Measurements from ENCODE around the gene FOXK2. TPM values are rescaled to one million over a fixed set of nuclear protein-coding genes. Genes with fewer than 3 reads are reported as not detected.

Gene FOXK2
- total and polyA plus RNA-seq, 2 experiments from 2014 or later = 22.0 to 63.0 TPM

DNA sequence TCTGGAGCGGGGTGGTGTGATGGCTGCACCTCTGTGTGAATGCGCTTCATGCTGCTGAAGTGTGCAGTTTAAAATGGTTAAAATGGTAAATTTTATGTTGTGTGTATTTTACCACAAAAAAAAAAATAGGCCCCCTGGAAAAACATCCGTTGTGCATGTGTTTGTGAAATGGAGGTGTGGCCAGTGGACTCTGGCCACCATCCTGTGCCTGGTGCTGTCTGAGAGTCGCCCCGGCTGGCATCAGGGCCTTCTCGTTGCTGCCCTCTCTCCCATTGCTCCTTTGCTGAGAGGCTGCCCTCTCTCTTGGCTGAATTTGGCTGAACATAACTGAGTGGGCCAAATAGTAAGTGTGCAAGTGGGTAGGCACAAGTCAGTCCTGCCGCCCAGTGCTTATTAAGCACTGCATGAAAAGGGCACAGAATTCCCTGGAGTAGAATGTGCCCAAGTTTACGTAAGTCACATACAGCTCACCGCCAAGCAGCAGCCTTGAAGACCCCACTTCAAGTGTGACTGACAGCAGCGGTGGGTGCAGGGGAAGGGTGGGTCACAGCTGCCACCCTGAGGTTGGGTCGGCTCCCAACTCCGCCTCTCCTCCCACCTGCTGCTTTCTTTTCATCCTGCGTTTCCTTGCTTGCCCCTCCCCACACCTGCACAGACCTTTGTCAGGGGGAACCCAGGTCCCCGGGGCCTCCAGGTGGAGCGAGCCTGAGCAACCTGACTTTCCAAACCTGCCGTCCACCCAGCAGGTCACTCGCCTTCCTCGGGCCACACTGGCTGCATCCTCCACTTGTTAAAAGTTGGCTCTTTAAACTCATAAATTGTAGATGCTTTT lies 46.8 kb downstream of the FOXK2 start:
- peaks cover 24% of the 10 kb centered on the region for H3K4me1 ChIP-seq (ENCODE audit: low read depth)
- no peaks in the 10 kb centered on the region for H3K27me3 ChIP-seq
- peaks cover 15% of the 10 kb centered on the region for H3K36me3 ChIP-seq
- DNase-seq (ENCODE audit: low read depth in 1 of 2, low spot score in 1 of 2) = no peak
- H3K27ac ChIP-seq = peak overlapping the region; percentile 56
- H3K9me3 ChIP-seq (ENCODE audit: low read depth) = no peaks in the 10 kb centered on the region
- no peak overlapping the region for H3K4me3 ChIP-seq
- TF ChIP-seq, protein P1, sequence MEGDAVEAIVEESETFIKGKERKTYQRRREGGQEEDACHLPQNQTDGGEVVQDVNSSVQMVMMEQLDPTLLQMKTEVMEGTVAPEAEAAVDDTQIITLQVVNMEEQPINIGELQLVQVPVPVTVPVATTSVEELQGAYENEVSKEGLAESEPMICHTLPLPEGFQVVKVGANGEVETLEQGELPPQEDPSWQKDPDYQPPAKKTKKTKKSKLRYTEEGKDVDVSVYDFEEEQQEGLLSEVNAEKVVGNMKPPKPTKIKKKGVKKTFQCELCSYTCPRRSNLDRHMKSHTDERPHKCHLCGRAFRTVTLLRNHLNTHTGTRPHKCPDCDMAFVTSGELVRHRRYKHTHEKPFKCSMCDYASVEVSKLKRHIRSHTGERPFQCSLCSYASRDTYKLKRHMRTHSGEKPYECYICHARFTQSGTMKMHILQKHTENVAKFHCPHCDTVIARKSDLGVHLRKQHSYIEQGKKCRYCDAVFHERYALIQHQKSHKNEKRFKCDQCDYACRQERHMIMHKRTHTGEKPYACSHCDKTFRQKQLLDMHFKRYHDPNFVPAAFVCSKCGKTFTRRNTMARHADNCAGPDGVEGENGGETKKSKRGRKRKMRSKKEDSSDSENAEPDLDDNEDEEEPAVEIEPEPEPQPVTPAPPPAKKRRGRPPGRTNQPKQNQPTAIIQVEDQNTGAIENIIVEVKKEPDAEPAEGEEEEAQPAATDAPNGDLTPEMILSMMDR (IDR thresholded peaks at IDR 0.05; ENCODE audit: low read depth, low read length) = no peak

DNA sequence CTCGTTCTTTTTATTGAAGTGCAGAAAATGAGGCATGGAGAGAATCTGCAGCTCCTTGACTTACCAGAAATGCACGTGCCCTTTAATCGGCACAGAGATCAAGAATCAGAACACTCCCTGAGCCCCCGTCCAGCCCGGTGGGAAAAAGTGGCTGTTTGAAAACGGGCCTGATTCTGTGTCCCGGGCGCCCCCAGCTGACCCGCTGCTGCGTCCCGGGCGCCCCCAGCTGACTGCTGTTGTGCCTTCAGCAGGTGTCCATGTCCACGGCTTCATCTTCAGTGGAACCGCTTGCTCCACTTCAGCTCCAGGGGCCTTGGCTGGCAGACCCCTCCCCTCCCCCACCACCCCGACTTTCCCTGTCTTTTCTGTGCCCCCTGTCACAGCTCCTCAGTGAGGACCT lies 47.8 kb downstream of the FOXK2 start:
- no peak overlapping the region for H3K4me3 ChIP-seq
- DNase-seq (ENCODE audit: low read depth in 1 of 2, low spot score in 1 of 2) = no peak
- no peaks in the 10 kb centered on the region for H3K27me3 ChIP-seq
- no peak overlapping the region for H3K27ac ChIP-seq
- TF ChIP-seq, protein P1 (IDR thresholded peaks at IDR 0.05; ENCODE audit: low read depth, low read length) = no peak
- peaks cover 25% of the 10 kb centered on the region for H3K36me3 ChIP-seq
- H3K4me1 ChIP-seq (ENCODE audit: low read depth) = peaks cover 24% of the 10 kb centered on the region
- H3K9me3 ChIP-seq (ENCODE audit: low read depth) = no peaks in the 10 kb centered on the region

DNA sequence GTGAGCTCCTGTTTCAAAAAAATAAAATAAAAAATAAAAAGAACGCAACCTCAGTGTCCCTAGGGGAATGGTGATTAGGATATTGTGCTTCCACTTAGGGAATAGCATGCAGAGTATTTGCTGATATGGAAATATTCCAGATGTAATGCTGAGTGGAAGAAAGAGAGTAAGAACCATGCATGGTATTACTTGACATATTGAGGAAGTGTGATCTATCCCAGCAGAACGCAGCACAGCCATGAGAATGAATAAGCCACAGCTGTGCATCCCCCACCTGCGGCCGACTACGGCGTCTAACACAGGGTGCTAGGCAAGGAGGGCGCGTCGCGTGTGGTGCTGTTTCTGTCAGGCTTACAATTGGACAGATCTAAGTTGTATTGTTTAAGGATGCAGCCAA lies 49.5 kb downstream of the FOXK2 start:
- peak in 1 of 2 donors; percentile 67 for DNase-seq (ENCODE audit: low read depth in 1 of 2, low spot score in 1 of 2)
- peaks cover 35% of the 10 kb centered on the region for H3K36me3 ChIP-seq
- H3K9me3 ChIP-seq (ENCODE audit: low read depth) = no peaks in the 10 kb centered on the region
- H3K27me3 ChIP-seq = no peaks in the 10 kb centered on the region
- H3K4me3 ChIP-seq = no peak overlapping the region
- no peak overlapping the region for H3K27ac ChIP-seq
- peaks cover 24% of the 10 kb centered on the region for H3K4me1 ChIP-seq (ENCODE audit: low read depth)
- TF ChIP-seq, protein P1 (IDR thresholded peaks at IDR 0.05; ENCODE audit: low read depth, low read length) = no peak

DNA sequence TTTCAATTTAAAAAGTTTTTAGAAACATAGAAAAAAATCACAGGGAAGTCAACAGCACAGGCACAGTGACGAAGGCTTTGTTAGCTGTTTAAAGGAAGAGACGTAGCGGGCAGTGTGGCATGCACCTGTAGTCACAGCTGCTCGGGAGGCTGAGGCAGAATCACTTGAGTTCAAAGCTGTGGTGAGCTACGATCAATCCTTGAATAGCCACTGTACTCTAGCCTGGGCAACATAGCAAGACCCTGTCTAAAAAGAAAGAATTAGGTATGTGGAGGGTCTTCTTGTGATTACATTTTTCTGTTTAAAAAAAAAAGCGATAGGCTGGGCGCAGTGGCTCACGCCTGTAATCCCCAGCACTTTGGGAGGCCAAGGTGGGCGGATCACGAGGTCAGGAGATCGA lies 50.1 kb downstream of the FOXK2 start:
- Histone ChIP-seq H3K27ac (peak overlapping the region; percentile 76), H3K4me3 (no peak overlapping the region), H3K4me1 (ENCODE audit: low read depth) (peaks cover 24% of the 10 kb centered on the region), H3K36me3 (peaks cover 37% of the 10 kb centered on the region), H3K9me3 (ENCODE audit: low read depth) (no peaks in the 10 kb centered on the region), H3K27me3 (no peaks in the 10 kb centered on the region)
- DNase-seq (ENCODE audit: low read depth in 1 of 2, low spot score in 1 of 2) = no peak
- TF ChIP-seq, protein P1 (IDR thresholded peaks at IDR 0.05; ENCODE audit: low read depth, low read length) = no peak

DNA sequence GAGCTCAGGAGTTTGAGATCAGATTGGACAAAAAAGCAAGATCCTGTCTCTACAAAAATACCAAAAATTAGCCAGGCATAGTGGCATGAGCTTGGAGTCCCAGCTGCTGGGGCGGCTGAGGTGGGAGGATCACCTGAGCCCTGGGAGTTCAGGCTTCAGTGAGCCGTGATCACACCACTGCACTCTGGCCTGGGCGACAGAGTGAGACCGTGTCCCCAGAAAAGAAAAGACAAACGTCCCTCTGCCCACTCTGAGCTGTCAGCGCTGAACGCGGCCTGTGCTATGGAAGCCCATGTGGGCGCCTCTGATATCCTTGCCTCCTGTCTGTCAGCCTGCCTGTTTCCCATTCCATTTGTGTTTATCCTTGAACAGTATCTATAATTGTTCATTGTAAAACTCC lies 50.7 kb downstream of the FOXK2 start:
- H3K9me3 ChIP-seq (ENCODE audit: low read depth) = no peaks in the 10 kb centered on the region
- TF ChIP-seq, protein P1 (IDR thresholded peaks at IDR 0.05; ENCODE audit: low read depth, low read length) = no peak
- no peaks in the 10 kb centered on the region for H3K27me3 ChIP-seq
- peak in 1 of 2 donors; percentile 31 for DNase-seq (ENCODE audit: low read depth in 1 of 2, low spot score in 1 of 2)
- H3K27ac ChIP-seq = peak overlapping the region; percentile 76
- H3K4me1 ChIP-seq (ENCODE audit: low read depth) = peaks cover 19% of the 10 kb centered on the region
- H3K36me3 ChIP-seq = peaks cover 37% of the 10 kb centered on the region
- H3K4me3 ChIP-seq = no peak overlapping the region

Data from cardiac muscle cell (in vitro differentiated cells and primary cell).